HepG2 (cell line): ENCODE measurements around the gene PRM2. TPM values are rescaled to one million over a fixed set of nuclear protein-coding genes. Genes with fewer than 3 reads are reported as not detected.

Experiments used
- CBFB ChIP-seq: sonication (generic); formaldehyde crosslinking; IDR thresholded peaks from 2 replicates; pipeline ENCODE4 v1.4.0; 2020; ENCODE audit warnings: missing genetic modification reagents
- IRF2 ChIP-seq: IDR thresholded peaks from 2 replicates; pipeline ENCODE4 v1.6.1; 2018; ENCODE audit warnings: missing genetic modification reagents, missing compliant biosample characterization
- TBP ChIP-seq: sonication (generic); formaldehyde crosslinking; IDR thresholded peaks from 2 replicates; pipeline ENCODE4 v1.5.0; 2020; ENCODE audit warnings: missing genetic modification reagents
- ZBTB38 ChIP-seq: sonication (generic); formaldehyde crosslinking; IDR thresholded peaks from 2 replicates; pipeline ENCODE4 v1.5.1; 2020; ENCODE audit warnings: mild to moderate bottlenecking, missing genetic modification reagents
- ZNF766 ChIP-seq: sonication (generic); formaldehyde crosslinking; IDR thresholded peaks from 2 replicates; pipeline ENCODE4 v1.5.0; 2020; ENCODE audit warnings: missing genetic modification reagents, borderline replicate concordance
- ZSCAN12 ChIP-seq: sonication (generic); formaldehyde crosslinking; IDR thresholded peaks from 2 replicates; pipeline ENCODE4 v1.9.0; 2021; ENCODE audit warnings: mild to moderate bottlenecking, missing genetic modification reagents
- polyA plus RNA-seq, 8 experiments: library from polyadenylated mRNA; depleted of rRNA in 3 of 8; stranded (reverse) in 7 of 8; unstranded in 1 of 8; fragments of >200 nt; fragmentation: Illumina TruSeq in 4 of 8; extraction: Trizol in 4 of 8; gene quantifications; 2 replicates each; pipeline versions ENCODE4 v1.2.1 to v1.2.3, GENCODE V29; 2011 to 2016; ENCODE audit warnings: low read depth in 4 of 8, missing spikeins in 1 of 8, mixed read lengths in 1 of 8; ENCODE audit not compliant: insufficient read depth in 1 of 8
- total RNA-seq, 5 experiments: library from RNA; depleted of rRNA; stranded (reverse); fragments of >200 nt; fragmentation: Illumina TruSeq; extraction: Trizol; gene quantifications; 2 replicates each; pipeline ENCODE4 v1.2.3, GENCODE V29; 2016; ENCODE audit warnings: low read depth in 1 of 5
- TF ChIP-seq, protein P1 (sequence below): sonication (generic); formaldehyde crosslinking; IDR thresholded peaks from 2 replicates; pipeline ENCODE4 v1.4.0; 2020; ENCODE audit warnings: missing genetic modification reagents
- TF ChIP-seq, protein P2 (sequence below): sonication (generic); formaldehyde crosslinking; IDR thresholded peaks from 2 replicates; pipeline ENCODE4 v1.4.0; 2020; ENCODE audit warnings: mild to moderate bottlenecking, missing genetic modification reagents
- TF ChIP-seq, protein P3 (sequence below): sonication (generic); formaldehyde crosslinking; IDR thresholded peaks from 2 replicates; pipeline ENCODE4 v1.5.1; 2020; ENCODE audit warnings: mild to moderate bottlenecking, missing genetic modification reagents, borderline replicate concordance
- TF ChIP-seq, protein P4 (sequence below): sonication (generic); formaldehyde crosslinking; IDR thresholded peaks from 2 replicates; pipeline ENCODE4 v1.4.0; 2020; ENCODE audit warnings: mild to moderate bottlenecking, missing genetic modification reagents

The PRM2 gene
- total and polyA plus RNA-seq, 2 of the 13 experiments (the other 11 are each of a cell fraction or from before 2014, with no cell fraction given): 0.54 TPM; not detected in 1

DNA sequence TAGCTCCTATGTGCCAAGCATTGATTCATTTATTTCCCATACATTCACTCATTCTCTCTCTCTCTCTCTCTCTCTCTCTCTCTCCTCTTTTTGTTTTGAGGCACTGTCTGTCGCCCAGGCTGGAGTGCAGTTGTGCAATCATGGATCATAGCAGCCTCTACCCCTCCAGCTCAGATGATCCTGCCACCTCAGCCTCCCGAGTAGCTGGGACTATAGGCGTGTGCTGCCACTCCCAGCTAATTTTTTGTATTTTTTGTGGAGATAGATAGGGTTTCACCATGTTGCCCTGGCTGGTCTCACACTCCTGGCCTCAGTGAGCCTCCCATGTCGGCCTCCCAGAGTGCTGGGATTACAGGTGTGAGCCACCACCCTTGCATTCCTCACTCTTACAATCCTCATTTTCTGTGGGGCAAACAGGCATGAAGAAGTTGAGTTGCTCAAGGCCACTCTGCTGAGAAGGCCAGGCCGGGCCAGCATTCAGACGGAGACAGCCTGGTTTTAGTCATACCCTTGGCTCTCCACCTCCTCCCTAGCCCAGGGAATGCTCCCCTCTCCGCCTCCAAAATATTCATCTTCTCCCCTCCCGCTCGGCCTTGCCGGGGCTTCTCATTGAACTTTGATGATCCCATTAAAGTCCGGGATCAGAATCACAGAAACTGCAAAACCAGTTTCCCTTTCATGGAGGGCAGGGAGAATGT lies 765 bp upstream of the PRM2 start (continued):
- TF ChIP-seq, protein P1, sequence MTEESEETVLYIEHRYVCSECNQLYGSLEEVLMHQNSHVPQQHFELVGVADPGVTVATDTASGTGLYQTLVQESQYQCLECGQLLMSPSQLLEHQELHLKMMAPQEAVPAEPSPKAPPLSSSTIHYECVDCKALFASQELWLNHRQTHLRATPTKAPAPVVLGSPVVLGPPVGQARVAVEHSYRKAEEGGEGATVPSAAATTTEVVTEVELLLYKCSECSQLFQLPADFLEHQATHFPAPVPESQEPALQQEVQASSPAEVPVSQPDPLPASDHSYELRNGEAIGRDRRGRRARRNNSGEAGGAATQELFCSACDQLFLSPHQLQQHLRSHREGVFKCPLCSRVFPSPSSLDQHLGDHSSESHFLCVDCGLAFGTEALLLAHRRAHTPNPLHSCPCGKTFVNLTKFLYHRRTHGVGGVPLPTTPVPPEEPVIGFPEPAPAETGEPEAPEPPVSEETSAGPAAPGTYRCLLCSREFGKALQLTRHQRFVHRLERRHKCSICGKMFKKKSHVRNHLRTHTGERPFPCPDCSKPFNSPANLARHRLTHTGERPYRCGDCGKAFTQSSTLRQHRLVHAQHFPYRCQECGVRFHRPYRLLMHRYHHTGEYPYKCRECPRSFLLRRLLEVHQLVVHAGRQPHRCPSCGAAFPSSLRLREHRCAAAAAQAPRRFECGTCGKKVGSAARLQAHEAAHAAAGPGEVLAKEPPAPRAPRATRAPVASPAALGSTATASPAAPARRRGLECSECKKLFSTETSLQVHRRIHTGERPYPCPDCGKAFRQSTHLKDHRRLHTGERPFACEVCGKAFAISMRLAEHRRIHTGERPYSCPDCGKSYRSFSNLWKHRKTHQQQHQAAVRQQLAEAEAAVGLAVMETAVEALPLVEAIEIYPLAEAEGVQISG (CRISPR knock-in tag): 0 out of 2 replicates have a peak, but pooled peaks have one; percentile 11
- TF ChIP-seq TBP (CRISPR knock-in tag): no peak
- TF ChIP-seq CBFB (CRISPR knock-in tag): no peak
- 0 out of 2 replicates have a peak, but pooled peaks have one; percentile 40 for TF ChIP-seq ZBTB38 (CRISPR knock-in tag)
- TF ChIP-seq, protein P2, sequence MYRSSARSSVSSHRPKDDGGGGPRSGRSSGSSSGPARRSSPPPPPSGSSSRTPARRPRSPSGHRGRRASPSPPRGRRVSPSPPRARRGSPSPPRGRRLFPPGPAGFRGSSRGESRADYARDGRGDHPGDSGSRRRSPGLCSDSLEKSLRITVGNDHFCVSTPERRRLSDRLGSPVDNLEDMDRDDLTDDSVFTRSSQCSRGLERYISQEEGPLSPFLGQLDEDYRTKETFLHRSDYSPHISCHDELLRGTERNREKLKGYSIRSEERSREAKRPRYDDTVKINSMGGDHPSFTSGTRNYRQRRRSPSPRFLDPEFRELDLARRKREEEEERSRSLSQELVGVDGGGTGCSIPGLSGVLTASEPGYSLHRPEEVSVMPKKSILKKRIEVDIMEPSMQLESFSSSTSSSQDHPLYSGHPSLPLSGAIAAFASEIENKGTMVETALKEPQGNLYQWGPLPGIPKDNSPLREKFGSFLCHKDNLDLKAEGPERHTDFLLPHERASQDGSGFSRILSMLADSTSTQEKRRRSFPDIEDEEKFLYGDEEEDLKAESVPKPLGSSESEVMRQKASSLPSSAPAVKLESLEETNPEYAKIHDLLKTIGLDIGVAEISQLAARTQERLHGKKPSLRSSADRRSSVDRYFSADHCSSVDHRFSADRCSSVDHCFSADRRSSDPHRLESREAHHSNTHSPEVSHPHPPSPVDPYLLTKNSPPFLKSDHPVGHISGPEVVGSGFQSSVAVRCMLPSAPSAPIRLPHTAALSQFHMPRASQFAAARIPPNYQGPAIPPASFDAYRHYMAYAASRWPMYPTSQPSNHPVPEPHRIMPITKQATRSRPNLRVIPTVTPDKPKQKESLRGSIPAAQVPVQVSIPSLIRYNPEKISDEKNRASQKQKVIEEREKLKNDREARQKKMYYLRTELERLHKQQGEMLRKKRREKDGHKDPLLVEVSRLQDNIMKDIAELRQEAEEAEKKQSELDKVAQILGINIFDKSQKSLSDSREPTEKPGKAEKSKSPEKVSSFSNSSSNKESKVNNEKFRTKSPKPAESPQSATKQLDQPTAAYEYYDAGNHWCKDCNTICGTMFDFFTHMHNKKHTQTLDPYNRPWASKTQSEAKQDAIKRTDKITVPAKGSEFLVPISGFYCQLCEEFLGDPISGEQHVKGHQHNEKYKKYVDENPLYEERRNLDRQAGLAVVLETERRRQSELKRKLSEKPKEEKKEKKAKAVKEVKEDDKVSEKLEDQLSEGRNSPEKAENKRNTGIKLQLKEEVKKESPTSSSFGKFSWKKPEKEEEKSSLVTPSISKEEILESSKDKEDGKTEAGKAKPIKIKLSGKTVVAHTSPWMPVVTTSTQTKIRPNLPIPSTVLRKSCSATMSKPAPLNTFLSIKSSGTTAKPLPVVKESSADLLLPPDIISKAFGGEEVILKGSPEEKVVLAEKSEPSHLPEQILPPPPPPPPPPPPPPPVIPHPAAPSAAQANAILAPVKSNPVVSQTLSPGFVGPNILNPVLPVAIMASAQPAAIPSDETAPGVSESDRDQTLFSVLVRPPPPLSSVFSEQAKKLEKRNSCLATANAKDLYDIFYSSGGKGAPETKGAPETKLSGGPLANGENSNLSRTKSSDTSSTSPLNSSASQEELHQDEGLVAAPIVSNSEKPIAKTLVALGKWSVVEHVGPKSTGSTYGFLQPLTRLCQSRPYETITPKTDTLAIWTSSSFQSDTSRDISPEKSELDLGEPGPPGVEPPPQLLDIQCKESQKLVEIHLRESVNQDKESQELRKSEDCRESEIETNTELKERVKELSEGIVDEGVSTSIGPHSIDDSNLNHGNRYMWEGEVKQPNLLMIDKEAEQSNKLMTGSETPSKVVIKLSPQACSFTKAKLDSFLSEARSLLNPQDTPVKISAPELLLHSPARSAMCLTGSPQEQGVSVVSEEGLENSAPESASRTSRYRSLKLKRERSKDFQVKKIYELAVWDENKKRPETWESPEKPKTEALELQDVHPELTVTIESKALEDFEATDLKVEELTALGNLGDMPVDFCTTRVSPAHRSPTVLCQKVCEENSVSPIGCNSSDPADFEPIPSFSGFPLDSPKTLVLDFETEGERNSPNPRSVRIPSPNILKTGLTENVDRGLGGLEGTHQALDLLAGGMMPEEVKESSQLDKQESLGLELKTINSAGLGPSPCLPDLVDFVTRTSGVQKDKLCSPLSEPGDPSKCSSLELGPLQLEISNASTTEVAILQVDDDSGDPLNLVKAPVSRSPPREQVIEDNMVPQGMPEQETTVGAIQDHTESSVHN (CRISPR knock-in tag): peak; percentile 16; the same call in 1 of the 2 replicates
- TF ChIP-seq, protein P3, sequence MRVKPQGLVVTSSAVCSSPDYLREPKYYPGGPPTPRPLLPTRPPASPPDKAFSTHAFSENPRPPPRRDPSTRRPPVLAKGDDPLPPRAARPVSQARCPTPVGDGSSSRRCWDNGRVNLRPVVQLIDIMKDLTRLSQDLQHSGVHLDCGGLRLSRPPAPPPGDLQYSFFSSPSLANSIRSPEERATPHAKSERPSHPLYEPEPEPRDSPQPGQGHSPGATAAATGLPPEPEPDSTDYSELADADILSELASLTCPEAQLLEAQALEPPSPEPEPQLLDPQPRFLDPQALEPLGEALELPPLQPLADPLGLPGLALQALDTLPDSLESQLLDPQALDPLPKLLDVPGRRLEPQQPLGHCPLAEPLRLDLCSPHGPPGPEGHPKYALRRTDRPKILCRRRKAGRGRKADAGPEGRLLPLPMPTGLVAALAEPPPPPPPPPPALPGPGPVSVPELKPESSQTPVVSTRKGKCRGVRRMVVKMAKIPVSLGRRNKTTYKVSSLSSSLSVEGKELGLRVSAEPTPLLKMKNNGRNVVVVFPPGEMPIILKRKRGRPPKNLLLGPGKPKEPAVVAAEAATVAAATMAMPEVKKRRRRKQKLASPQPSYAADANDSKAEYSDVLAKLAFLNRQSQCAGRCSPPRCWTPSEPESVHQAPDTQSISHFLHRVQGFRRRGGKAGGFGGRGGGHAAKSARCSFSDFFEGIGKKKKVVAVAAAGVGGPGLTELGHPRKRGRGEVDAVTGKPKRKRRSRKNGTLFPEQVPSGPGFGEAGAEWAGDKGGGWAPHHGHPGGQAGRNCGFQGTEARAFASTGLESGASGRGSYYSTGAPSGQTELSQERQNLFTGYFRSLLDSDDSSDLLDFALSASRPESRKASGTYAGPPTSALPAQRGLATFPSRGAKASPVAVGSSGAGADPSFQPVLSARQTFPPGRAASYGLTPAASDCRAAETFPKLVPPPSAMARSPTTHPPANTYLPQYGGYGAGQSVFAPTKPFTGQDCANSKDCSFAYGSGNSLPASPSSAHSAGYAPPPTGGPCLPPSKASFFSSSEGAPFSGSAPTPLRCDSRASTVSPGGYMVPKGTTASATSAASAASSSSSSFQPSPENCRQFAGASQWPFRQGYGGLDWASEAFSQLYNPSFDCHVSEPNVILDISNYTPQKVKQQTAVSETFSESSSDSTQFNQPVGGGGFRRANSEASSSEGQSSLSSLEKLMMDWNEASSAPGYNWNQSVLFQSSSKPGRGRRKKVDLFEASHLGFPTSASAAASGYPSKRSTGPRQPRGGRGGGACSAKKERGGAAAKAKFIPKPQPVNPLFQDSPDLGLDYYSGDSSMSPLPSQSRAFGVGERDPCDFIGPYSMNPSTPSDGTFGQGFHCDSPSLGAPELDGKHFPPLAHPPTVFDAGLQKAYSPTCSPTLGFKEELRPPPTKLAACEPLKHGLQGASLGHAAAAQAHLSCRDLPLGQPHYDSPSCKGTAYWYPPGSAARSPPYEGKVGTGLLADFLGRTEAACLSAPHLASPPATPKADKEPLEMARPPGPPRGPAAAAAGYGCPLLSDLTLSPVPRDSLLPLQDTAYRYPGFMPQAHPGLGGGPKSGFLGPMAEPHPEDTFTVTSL (CRISPR knock-in tag): 0 out of 2 replicates have a peak, but pooled peaks have one; percentile 50
- TF ChIP-seq IRF2 (CRISPR knock-in tag): 0 out of 2 replicates have a peak, but pooled peaks have one; percentile 3
- no peak for TF ChIP-seq ZSCAN12 (CRISPR knock-in tag)
- 0 out of 2 replicates have a peak, but pooled peaks have one; percentile 18 for TF ChIP-seq ZNF766 (CRISPR knock-in tag)
- TF ChIP-seq, protein P4, sequence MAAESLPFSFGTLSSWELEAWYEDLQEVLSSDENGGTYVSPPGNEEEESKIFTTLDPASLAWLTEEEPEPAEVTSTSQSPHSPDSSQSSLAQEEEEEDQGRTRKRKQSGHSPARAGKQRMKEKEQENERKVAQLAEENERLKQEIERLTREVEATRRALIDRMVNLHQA (CRISPR knock-in tag): no peak
